ENCODE data around the gene SAMD4B.

SAMD4B gene

GRCh38 chr19:39425744-39426143 is 83.5 kb downstream of the SAMD4B start:
- DNase-seq (ENCODE audit: low spot score), result no peak

- no peak for DNase-seq (ENCODE audit: low spot score)
Measured at GRCh38 chr19:39426170-39426569, 83.9 kb downstream of the SAMD4B start.

DNA sequence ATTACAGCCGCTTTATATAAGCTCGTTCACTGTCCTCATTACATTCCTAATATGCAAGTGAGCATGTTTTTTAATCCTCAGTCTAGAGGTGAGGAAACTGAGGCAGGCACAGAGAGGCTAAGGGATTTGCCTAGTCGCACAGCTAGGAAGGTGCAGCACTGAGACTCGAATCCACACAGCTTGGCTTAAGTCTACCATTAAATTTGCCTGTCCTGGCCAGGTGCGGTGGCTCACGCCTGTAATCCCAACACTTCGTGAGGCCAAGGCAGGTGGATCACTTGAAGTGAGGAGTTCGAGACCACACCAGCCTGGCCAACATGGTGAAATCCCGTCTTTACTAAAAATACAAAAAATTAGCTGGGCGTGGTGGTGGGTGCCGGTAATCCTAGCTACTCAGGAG is 85.5 kb downstream of the SAMD4B start:
- DNase-seq (ENCODE audit: low spot score), result no peak

DNA sequence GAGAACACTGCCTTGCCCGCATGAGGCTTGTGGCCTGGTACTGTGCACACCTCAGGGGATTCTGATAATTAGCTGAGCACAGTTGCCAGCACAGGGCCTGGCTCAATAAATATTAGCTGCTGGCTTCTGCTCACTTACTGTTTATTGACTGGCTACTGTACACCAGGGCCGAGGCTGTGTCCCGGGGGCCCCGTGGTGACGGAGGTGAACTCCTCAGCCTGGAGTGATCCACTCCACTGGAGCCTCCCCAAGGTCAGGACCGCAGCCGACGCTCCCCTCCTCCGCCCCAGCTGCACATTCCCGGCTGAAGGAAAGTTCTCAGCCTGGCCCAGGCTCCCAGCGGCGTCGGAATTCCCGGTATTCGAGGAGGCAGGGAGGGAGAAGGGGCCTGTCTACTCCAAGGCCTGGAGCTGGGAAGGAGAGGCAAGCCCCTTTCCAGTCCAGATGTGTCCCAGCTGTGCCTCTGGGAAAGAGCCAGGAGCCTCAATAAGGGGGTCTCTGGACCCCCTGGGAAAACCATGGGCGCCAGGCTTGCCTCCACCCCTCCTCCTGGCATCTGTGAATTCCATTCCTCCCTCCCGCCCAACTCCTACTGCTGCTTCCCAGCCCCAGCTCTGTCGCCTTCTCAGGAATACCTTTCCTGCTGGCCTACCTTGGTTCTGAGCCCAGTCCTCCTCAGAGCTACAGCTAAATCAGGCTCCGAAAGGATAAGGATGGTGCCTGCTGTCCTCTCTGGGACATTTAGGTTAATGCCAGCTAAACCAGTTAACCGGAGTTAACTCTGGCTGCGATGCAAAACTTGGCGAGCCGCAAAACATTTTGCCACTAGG is 86.3 kb downstream of the SAMD4B start:
- no peak for DNase-seq (ENCODE audit: low spot score)

- DNase-seq (ENCODE audit: low spot score), result peak; percentile 67
Measured at GRCh38 chr19:39430675-39431593, 88.7 kb downstream of the SAMD4B start.

GRCh38 chr19:39432677-39433025 is 90.4 kb downstream of the SAMD4B start:
- DNase-seq (ENCODE audit: low spot score), result no peak

GRCh38 chr19:39433480-39434079 is 91.4 kb downstream of the SAMD4B start:
- DNase-seq (ENCODE audit: low spot score), result no peak

DNA sequence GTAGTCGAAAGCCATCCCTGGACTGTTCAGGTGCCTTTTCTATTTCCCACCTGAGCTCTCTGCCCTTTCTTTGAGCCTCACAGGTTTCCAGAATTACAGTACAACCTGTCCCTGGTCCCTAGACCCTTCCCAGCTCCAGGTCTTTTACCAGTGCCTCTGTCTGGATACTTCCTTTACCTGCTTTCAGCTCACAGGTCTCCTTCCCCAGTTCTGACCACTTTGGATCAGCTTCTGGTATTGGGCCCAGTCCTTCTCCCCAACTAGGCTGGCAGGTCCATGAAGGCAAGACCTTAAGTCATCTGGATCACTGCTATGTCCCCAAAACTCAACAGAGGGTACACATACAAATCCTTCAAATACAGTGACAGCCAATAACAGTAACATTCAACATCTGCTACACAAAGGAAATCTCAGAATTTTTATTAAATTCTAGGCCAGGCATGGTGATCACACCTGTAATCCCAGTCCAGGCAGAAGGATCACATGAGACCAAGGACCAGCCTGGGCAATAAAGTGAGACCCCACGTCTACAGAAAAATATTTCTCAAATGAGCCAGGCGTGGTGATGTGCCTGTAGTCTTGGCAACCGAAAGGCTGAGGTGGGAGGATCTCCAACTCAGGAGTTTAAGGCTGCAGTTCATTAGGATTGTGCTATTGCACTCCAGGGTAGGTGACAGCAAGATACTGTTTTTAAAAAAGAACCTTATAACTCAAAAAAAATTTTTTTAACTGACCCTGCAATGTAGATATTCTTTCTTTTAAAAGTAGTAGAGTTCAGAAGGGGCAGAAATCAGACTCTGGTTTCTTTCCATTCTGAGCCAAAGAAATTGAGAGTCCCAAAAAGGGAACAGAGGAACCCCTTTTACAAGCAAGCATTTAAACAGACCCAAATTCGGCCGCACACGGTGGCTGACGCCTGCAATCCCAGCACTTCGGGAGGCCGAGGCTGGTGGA is 92.2 kb downstream of the SAMD4B start:
- no peak for DNase-seq (ENCODE audit: low spot score)
